H4 (cell line): ENCODE results near the gene APELA. TPM values are rescaled to one million over a fixed set of nuclear protein-coding genes. Genes with fewer than 3 reads are reported as not detected.
"Not testable (repeated sequence)": the region's sequence is repeated elsewhere in the genome, so short reads cannot be mapped to it uniquely, and the experiment has no call there.

Experiments
- DNase-seq: peaks from one replicate; pipeline ENCODE4 v3.0.0-alpha.2; 2015; ENCODE audit warnings: low spot score
- total RNA-seq: library from RNA; depleted of rRNA; stranded (reverse); fragments of >200 nt; shearing (Covaris generic); gene quantifications from 2 replicates; pipeline ENCODE4 v1.2.3, GENCODE V29; 2014; rRNA removed

APELA gene
- total RNA-seq, 1 experiment from 2014 or later = 0.04 TPM

GRCh38 chr4:164926301-164926700 lies 49.3 kb downstream of the APELA start:
- peak; percentile 45 for DNase-seq

- DNase-seq = not testable (repeated sequence)
Observed at GRCh38 chr4:164927101-164927500, 50.1 kb downstream of the APELA start.

- no peak for DNase-seq
Observed at GRCh38 chr4:164930647-164931046, 53.7 kb downstream of the APELA start.

- no peak for DNase-seq
Observed at GRCh38 chr4:164931551-164932324, 54.8 kb downstream of the APELA start.

- DNase-seq = no peak
Observed at GRCh38 chr4:164933244-164933643, 56.3 kb downstream of the APELA start.

GRCh38 chr4:164935363-164935762 lies 58.4 kb downstream of the APELA start:
- peak; percentile 36 for DNase-seq

GRCh38 chr4:164935865-164936606 lies 59.1 kb downstream of the APELA start:
- not testable (repeated sequence) for DNase-seq

- DNase-seq = peak; percentile 49
Observed at GRCh38 chr4:164937576-164938270, 60.7 kb downstream of the APELA start.

GRCh38 chr4:164943192-164943591 lies 66.2 kb downstream of the APELA start:
- no peak for DNase-seq

GRCh38 chr4:164945146-164945545 lies 68.2 kb downstream of the APELA start:
- no peak for DNase-seq

GRCh38 chr4:164946810-164947209 lies 69.8 kb downstream of the APELA start:
- no peak for DNase-seq

Other genes starting within 250 kb of the APELA start
- gene SMIM31, start 123.0 kb upstream of the APELA start, total RNA-seq = 0.04 TPM in 1 of 2 replicates, not detected in the other
- not detected in 2 replicates for gene TRIM61, start 100.5 kb downstream of the APELA start, total RNA-seq
- gene TRIM60, start 154.8 kb downstream of the APELA start, total RNA-seq = not detected in 2 replicates
- gene TRIM75, start 176.7 kb downstream of the APELA start, total RNA-seq = not detected in 2 replicates
- gene TMEM192, start 235.7 kb downstream of the APELA start, total RNA-seq = 22.7 and 24.7 TPM in 2 replicates